ENCODE results near the gene IL1RN.

Gene IL1RN

GRCh38 chr2:113157118-113157896 lies 29.9 kb downstream of the IL1RN start:
- peak in 1 of 2 experiments; percentile 25 for DNase-seq

GRCh38 chr2:113157897-113158753 lies 30.7 kb downstream of the IL1RN start:
- DNase-seq = no peak

DNA sequence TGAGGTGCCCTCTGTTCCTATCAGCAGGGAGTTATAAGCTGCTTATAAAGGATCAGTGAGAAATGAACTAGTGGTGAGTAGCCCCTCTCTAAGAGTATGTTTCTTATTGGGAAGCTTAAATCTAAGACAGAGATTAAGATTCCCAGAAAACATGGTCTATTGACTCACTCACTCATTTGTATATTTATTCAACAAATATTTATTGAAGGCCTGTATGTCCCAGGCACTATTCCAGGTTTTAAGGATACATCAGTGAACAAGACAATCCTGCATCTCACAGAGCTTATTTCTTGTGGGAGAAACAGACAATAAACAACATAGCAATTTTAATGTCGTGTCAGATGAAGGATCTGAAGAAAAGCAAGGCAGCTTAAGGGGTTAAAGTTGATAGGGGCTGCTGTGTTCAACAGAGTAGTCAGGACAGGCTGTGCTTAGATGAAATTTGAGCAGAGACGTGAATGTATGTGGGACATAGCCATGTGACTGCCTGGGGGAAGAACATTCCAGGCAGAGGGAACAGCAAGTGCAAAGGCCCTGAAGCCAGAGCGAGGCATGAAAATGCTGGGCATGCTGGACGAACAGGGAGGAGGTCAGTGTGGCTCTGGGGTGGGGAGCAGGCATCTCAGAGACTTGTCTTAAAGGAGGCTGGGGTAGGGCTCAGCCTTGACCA lies 31.6 kb downstream of the IL1RN start:
- peak in 1 of 2 experiments; percentile 42 for DNase-seq

DNA sequence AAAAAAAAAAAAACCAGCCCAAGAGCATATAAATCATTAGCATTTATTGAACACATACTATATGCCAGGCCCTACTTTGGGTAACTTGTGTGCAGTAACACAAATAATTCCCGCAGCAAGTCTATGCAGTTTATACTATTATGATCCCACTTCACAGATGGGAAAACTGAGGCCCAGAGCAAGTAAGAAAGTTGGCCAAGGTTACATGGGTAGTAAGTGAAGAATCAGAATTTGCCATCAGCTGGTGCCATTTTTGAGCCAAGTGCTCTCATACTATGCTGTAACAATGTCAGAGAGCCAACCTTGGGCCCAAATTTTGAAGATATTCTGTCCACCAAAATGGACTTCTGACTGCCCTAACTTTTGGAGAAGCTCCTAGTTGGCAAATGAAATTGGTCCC lies 32.9 kb downstream of the IL1RN start:
- DNase-seq = no peak

DNA sequence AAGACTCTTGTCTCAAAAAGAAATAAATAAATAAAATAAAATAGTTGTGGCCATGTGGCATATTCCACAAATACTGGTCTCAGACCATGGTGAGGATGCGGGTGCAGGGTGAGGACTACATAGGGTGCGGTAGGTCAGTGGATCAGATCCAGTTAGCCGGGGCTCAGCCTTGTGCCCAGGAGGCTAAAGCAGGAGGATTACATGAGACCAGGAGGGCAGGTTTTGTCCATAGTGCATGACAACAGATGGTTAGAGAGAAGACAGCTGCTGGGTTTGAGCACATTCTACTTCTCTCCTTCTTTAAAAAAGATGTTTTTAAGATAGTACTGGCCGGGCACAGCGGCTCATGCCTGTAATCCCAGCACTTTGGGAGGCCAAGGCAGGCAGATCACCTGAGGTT lies 33.6 kb downstream of the IL1RN start:
- DNase-seq = peak; percentile 61 to 77

GRCh38 chr2:113162173-113162572 lies 34.8 kb downstream of the IL1RN start:
- no peak for DNase-seq

GRCh38 chr2:113162869-113163268 lies 35.5 kb downstream of the IL1RN start:
- DNase-seq = no peak

GRCh38 chr2:113164215-113164929 lies 37.0 kb downstream of the IL1RN start:
- DNase-seq = no peak

GRCh38 chr2:113164930-113165585 lies 37.7 kb downstream of the IL1RN start:
- no peak for DNase-seq

DNA sequence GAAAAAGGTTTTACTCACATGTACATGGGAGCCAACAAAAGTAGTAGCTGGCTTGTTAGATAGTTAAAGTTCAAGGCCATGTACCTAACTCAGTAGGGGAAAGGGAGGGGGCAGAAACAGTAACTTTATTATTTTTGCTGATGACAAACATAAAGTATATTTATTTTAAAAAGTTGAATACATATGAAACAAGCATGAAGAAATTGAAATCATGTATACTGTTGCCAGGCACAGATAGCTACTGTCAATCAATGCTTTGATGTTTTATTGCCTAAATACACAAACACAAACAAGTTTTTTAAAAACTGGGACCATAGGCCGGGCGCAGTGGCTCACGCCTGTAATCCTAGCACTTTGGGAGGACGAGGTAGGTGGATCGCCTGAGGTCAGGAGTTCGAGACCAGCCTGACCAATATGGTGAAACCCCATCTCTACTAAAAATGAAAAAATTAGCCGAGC lies 38.8 kb downstream of the IL1RN start:
- DNase-seq = no peak

DNA sequence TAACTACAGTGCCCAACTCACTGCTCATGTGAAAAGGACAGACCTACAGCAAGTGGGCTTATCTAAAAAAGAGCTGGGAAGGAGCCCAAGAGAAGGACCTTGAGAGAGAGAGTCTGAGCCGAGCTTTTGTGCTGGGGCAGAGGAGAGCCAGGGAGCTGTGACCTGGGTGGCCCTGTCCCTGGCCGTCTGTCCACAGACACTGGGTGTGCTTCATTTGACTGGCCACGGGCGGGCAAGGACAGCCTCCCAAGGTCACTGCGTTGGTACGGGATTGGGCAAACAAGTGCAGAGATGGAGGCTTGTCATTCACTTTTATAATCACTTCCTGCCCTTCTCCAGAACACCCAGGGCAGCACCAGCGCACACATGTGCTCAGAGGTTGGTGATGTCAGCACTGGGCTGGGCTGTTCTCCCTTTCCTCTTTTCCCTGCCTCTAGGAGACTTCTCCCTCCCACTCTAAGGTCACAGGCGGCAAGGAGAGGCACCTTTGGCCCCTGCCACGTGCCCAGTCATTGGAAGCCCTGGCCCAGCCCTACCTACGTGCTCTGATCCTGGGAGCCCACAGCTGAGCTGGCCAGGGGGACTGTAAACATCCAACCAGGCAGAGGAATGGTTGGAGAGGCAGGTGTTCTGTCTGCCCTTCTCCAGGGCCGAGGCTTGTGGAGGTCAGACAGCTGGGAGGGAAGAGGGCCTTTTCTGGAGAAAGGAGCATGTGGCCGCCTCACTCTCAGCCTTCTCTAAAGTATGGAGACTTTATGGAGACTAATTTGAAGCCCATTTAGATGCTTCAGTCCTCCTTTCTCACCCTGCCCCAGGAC lies 39.9 kb downstream of the IL1RN start:
- DNase-seq = no peak

GRCh38 chr2:113167962-113168340 lies 40.6 kb downstream of the IL1RN start:
- no peak for DNase-seq

DNA sequence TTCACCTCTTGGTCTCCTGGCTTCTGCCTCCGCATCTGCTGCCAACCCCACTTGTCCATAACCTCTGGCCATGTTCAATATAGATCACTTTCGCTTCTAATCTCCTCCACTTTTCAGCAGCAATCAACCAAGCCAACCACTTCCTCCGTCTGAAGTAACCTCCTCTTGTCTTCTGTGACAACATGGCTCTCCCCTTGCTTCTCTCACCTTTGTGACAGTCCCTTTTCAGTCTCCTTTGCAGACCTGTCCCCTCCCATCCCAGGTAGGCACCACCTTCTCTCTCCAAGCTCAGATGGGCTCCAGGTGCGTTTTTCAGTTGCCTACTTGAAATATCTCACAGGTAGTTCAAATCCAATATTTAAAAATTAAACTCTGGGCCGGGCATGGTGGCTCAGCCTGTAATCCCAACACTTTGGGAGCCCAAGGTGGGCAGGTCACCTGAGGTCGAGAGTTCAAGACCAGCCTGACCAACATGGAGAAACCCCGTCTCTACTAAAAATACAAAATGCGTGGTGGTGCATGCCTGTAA lies 41.7 kb downstream of the IL1RN start:
- no peak for DNase-seq

- DNase-seq = no peak
Observed at GRCh38 chr2:113169586-113169985, 42.2 kb downstream of the IL1RN start.

DNA sequence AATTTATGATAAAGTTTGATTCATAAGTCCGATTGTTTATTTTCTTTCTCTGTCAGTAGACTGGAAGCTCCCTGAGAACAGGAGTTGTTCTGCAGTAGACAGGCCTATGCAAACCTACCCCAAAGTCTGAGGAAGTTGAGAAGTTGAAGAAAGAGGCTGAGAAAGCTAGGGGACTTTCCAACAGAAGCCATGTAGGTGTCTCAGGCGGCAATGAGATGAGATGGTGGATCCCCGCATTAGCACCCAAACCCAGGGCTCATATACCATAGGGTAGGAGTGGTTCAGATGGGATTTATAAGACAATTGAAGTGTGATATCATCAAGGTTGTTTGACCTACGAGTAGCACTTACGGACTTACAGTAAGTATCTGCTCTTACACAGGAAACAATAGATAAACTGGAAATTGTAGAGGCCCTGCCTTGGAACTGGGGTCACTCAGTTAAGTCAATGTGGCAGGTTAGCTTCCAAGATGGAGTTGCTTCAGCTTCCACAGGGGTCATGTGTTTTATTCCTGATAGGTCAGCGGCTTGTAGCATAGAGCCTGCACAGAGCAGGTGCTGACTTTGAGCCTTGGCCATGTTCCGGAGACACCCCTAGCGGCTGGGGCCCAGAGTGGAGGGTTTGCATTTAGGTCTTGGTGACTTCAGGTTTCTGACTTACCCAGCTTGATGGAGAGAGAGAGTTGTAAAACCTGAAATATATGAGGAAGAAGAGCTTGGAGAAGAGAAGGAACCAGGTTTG lies 44.1 kb downstream of the IL1RN start:
- DNase-seq = no peak

- DNase-seq = no peak
Observed at GRCh38 chr2:113172721-113173541, 45.5 kb downstream of the IL1RN start.

- DNase-seq = no peak
Observed at GRCh38 chr2:113173542-113174375, 46.4 kb downstream of the IL1RN start, which contains the start of gene PSD4. Gene PSD4, plus strand, starts transcription at chr2:113173971. Its CDS starts 8,486 bp downstream, at chr2:113182457.

GRCh38 chr2:113174376-113174750 lies 47.0 kb downstream of the IL1RN start:
- no peak for DNase-seq

Measured in NCI-H524 (cell line).